Forelimb muscle (tissue), 1 donor: ENCODE results near the gene DVL2. TPM values are rescaled to one million over a fixed set of nuclear protein-coding genes. Genes with fewer than 3 reads are reported as not detected.

Experiments
- polyA plus RNA-seq: library from polyadenylated mRNA; unstranded; fragments of 120-200 nt; gene quantifications from one replicate; pipeline ENCODE4 v1.2.1, GENCODE V29; 2013; ENCODE audit not compliant: insufficient read length

The DVL2 gene
- polyA plus RNA-seq, 1 donor = 36.2 TPM

Other genes starting within 250 kb of the DVL2 start
- 1.9 TPM for gene ALOX12, start 238.5 kb downstream of the DVL2 start, polyA plus RNA-seq
- 118 TPM for gene RNASEK, start 221.9 kb downstream of the DVL2 start, polyA plus RNA-seq
- 19.3 TPM for gene BCL6B, start 211.5 kb downstream of the DVL2 start, polyA plus RNA-seq
- 0.96 TPM for gene SLC16A13, start 198.5 kb downstream of the DVL2 start, polyA plus RNA-seq
- 0.33 TPM for gene SLC16A11, start 190.4 kb downstream of the DVL2 start, polyA plus RNA-seq
- gene CLEC10A, start 154.3 kb downstream of the DVL2 start, polyA plus RNA-seq = 2.2 TPM
- 0.11 TPM for gene ASGR2, start 119.7 kb downstream of the DVL2 start, polyA plus RNA-seq
- gene ASGR1, start 55.1 kb downstream of the DVL2 start, polyA plus RNA-seq = 2.3 TPM
- 18.0 TPM for gene DLG4, start 14.7 kb downstream of the DVL2 start, polyA plus RNA-seq
- gene ACADVL, start 14.6 kb downstream of the DVL2 start, polyA plus RNA-seq = 243 TPM
- gene PHF23, start 4.9 kb upstream of the DVL2 start, polyA plus RNA-seq = 35.7 TPM
- 246 TPM for gene GABARAP, start 7.9 kb upstream of the DVL2 start, polyA plus RNA-seq
- gene CTDNEP1, start 17.2 kb upstream of the DVL2 start, polyA plus RNA-seq = 187 TPM
- 48.5 TPM for gene ELP5, start 17.7 kb upstream of the DVL2 start, polyA plus RNA-seq
- gene CLDN7, start 28.0 kb upstream of the DVL2 start, polyA plus RNA-seq = 0.99 TPM
- 39.2 TPM for gene SLC2A4, start 47.2 kb upstream of the DVL2 start, polyA plus RNA-seq
- 2.4 TPM for gene YBX2, start 60.1 kb upstream of the DVL2 start, polyA plus RNA-seq
- 281 TPM for gene EIF5A, start 73.1 kb upstream of the DVL2 start, polyA plus RNA-seq
- gene GPS2, start 80.8 kb upstream of the DVL2 start, polyA plus RNA-seq = 60.5 TPM
- 18.7 TPM for gene NEURL4, start 94.8 kb upstream of the DVL2 start, polyA plus RNA-seq
- gene ACAP1, start 102.0 kb upstream of the DVL2 start, polyA plus RNA-seq = 11.3 TPM
- 6.5 TPM for gene KCTD11, start 117.6 kb upstream of the DVL2 start, polyA plus RNA-seq
- gene TMEM95, start 120.6 kb upstream of the DVL2 start, polyA plus RNA-seq = not detected
- gene TNK1, start 146.6 kb upstream of the DVL2 start, polyA plus RNA-seq = 0.71 TPM
- gene PLSCR3, start 160.0 kb upstream of the DVL2 start, polyA plus RNA-seq = 27.7 TPM
- gene TMEM256, start 169.6 kb upstream of the DVL2 start, polyA plus RNA-seq = 55.6 TPM
- gene NLGN2, start 173.3 kb upstream of the DVL2 start, polyA plus RNA-seq = 24.5 TPM
- gene SPEM1, start 185.8 kb upstream of the DVL2 start, polyA plus RNA-seq = not detected
- gene SPEM2, start 191.1 kb upstream of the DVL2 start, polyA plus RNA-seq = not detected
- gene SPEM3, start 194.3 kb upstream of the DVL2 start, polyA plus RNA-seq = not detected
- 0.87 TPM for gene TMEM102, start 200.9 kb upstream of the DVL2 start, polyA plus RNA-seq
- gene FGF11, start 205.0 kb upstream of the DVL2 start, polyA plus RNA-seq = 1.4 TPM
- gene CHRNB1, start 210.5 kb upstream of the DVL2 start, polyA plus RNA-seq = 89.3 TPM
- 25.1 TPM for gene ZBTB4, start 245.1 kb upstream of the DVL2 start, polyA plus RNA-seq
- 0.15 TPM for gene SLC35G6, start 246.9 kb upstream of the DVL2 start, polyA plus RNA-seq
- 53.3 TPM for gene POLR2A, start 249.8 kb upstream of the DVL2 start, polyA plus RNA-seq